ENCODE measurements around the gene ECE1. TPM values are rescaled to one million over a fixed set of nuclear protein-coding genes. Genes with fewer than 3 reads are reported as not detected.

The ECE1 gene
- total and polyA plus RNA-seq, 2 of the 8 experiments (the other 6 are each of a cell fraction or from before 2014, with no cell fraction given), result 21.4 to 36.8 TPM

- no peak for TF ChIP-seq HDAC2 (IDR thresholded peaks at IDR 0.05; ENCODE audit: borderline replicate concordance in 1 of 2, low read depth in 2 of 2, low read length in 2 of 2)
- no peak for TF ChIP-seq BRCA1 (IDR thresholded peaks at IDR 0.05; ENCODE audit: low read depth, low read length)
These were observed 55.5 kb downstream of the ECE1 start (continued) for GRCh38 chr1:21234779-21235178.
